Gastrocnemius medialis (tissue), 4 donors: ENCODE data around the gene PARP1.

ENCODE experiments used
- CTCF ChIP-seq, 5 experiments: fragments of 450-650 bp in 3 of 5; fragments of 200-600 bp in 2 of 5; sonication (generic) in 2 of 5; IDR thresholded peaks in 4 of 5; conservative IDR thresholded peaks in 1 of 5; 1 replicate in 4 of 5; 2 replicates in 1 of 5; pipeline ENCODE4 v1.5.1; 2016 to 2019; ENCODE audit warnings: antibody characterized with exemption in 5 of 5, mild to moderate bottlenecking in 3 of 5, moderate library complexity in 3 of 5
- POLR2A ChIP-seq, 2 donors: fragments of 450-650 bp; IDR thresholded peaks; one replicate each; pipeline ENCODE4 v1.6.1; 2017; ENCODE audit warnings: antibody characterized with exemption in 2 of 2, mild to moderate bottlenecking in 2 of 2, moderate library complexity in 2 of 2

DNA sequence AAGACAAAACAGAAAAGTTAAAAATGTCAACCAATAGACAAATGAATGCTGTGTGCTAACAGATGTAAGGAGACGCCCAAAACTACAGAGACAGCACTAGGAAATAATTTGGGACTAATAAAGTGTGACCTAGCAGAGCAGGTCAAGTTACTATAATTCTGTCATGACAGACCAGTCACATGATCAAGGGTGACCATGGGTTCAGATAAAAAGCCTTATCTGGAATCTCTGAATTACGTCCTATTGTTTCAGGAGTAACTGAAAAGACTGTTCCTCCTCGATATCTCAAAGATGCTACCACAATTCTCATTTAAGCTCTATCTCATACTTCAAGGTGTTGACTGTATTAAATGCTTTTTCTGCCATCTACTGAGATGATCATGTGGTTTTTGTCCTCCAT lies 31.6 kb downstream of the PARP1 start:
- TF ChIP-seq CTCF (IDR thresholded peaks at IDR 0.05 in 4 of 5, conservative IDR thresholded peaks at IDR 0.05 in 1 of 5) (no peak), POLR2A (IDR thresholded peaks at IDR 0.05) (no peak)
